Psoas muscle (tissue), 8 donors: ENCODE measurements around the gene TNS3. TPM values are rescaled to one million over a fixed set of nuclear protein-coding genes. Genes with fewer than 3 reads are reported as not detected.
A peak's percentile ranks its signal among the peaks of the same experiment; 100 is the strongest.

Experiments used
- ATAC-seq, 4 donors: fragments of 200-7000 bp; cut with Tn5 transposase; one replicate each; pipeline ENCODE4 v1.9.1; 2020; ENCODE audit warnings: moderate library complexity in 3 of 4, mild to moderate bottlenecking in 2 of 4
- DNase-seq, 2 donors: peaks; one replicate each; pipeline ENCODE4 v3.0.0-alpha.2; 2020
- H3K27ac ChIP-seq: fragments of 200-600 bp; one replicate; pipeline ENCODE4 v1.8.0; 2022
- H3K27me3 ChIP-seq, 3 donors: fragments of 200-600 bp in 1 of 3; one replicate each; pipeline versions ENCODE4 v1.6.1 to v1.8.0; 2013 to 2022; ENCODE audit warnings: low read length in 2 of 3, mild to moderate bottlenecking in 2 of 3, moderate library complexity in 1 of 3; ENCODE audit not compliant: insufficient read depth in 3 of 3
- H3K36me3 ChIP-seq, 2 donors: fragments of 200-600 bp in 1 of 2; one replicate each; pipeline versions ENCODE4 v1.6.1 to v1.8.0; 2013 to 2022; ENCODE audit warnings: low read depth in 1 of 2, mild to moderate bottlenecking in 1 of 2, moderate library complexity in 1 of 2; ENCODE audit not compliant: insufficient read depth in 1 of 2
- H3K4me1 ChIP-seq: fragments of 200-600 bp; one replicate; pipeline ENCODE4 v1.8.0; 2022
- H3K4me3 ChIP-seq: fragments of 200-600 bp; one replicate; pipeline ENCODE4 v1.8.0; 2022; ENCODE audit warnings: mild to moderate bottlenecking
- H3K9me3 ChIP-seq: fragments of 200-600 bp; one replicate; pipeline ENCODE4 v1.8.0; 2022
- CTCF ChIP-seq: fragments of 200-600 bp; IDR thresholded peaks from one replicate; pipeline ENCODE4 v1.8.0; 2022; ENCODE audit warnings: antibody characterized with exemption
- WGBS, 3 donors: extraction: QIAGEN DNeasy Blood & Tissue Kit; methylation state at CpG; one replicate each; pipeline versions ENCODE4 v1.1.6 to v1.1.7; 2013; 5-methylcytosine and 5-hydroxymethylcytosine counted together
- intact Hi-C, 2 donors: fragments of 100-400 bp; cut with DNase I; formaldehyde crosslinking; loops; one replicate each; pipeline versions ENCODE4 v1.11.0 to v1.14.2; 2022
- long read RNA-seq, 2 donors: library from polyadenylated mRNA; unstranded; transcript quantifications; one replicate each; pipeline ENCODE4 v2.0.0, GENCODE V29; 2021
- polyA plus RNA-seq, 3 donors: library from polyadenylated mRNA; stranded (reverse); fragments of 200-250 nt; gene quantifications; one replicate each; pipeline ENCODE4 v1.2.3, GENCODE V29; 2013
- total RNA-seq, 4 donors: library from RNA; stranded (reverse); fragmentation: NEBNext Ultra II Directional in 2 of 4; extraction: Animal tissue kit (Norgen Biotek cat#: 25700) in 2 of 4; gene quantifications; one replicate each; pipeline versions ENCODE4 v1.2.1 to v1.2.4, GENCODE V29; 2021 to 2023
- donor health status: healthy with polysubstance abuse.
- donor health status: DM: no; HTN: no; CAD: no; lungs with moderate emphysema.
- donor health status: Bipolar disorder and iron deficiency.
- donor health status: healthy.
- donor health status: DM: yes; HTN: yes; CAD: no.
- donor health status: DM: no; HTN: no; CAD: no.
- donor health status: DM: no; HTN: no; CAD: no.
- donor health status: DM: yes; HTN: yes; CAD: no.

Gene TNS3
- total RNA-seq (10 to 100 TPM; 35.0 to 75.3 (median 45.6) TPM), polyA plus RNA-seq (10 to 100 TPM; 11.5 to 20.2 (median 12.5) TPM)
- long read RNA-seq, donor 1, partial matches to known transcripts, result 4 of 13 reads
- long read RNA-seq, donor 1, other reads (novel, unspliced or antisense), result 9 of 13 reads
- long read RNA-seq, donor 2, full-length matches to known transcripts, result 1 of 57 reads
- long read RNA-seq, donor 2, partial matches to known transcripts, result 40 of 57 reads
- long read RNA-seq, donor 2, other reads (novel, unspliced or antisense), result 16 of 57 reads

GRCh38 chr7:47581804-47582763 is at the start of gene TNS3:
TSS of gene TNS3 (minus strand) at chr7:47582111. CDS start at chr7:47439636, 142,475 bp downstream.
- Histone ChIP-seq H3K4me1 (peaks cover 17% of the 10 kb centered on the region), H3K36me3 (no peaks in the 10 kb centered on the region), H3K27me3 (no peaks in the 10 kb centered on the region), H3K27ac (peak within 1 kb of the TSS; percentile 21), H3K4me3 (peak within 1 kb of the TSS; percentile 73), H3K9me3 (no peaks in the 10 kb centered on the region)
- peak; percentile 25 for TF ChIP-seq CTCF
- DNase-seq (peak; percentile 58 to 65), ATAC-seq (peak; percentile 63 to 81 (median 74))
- WGBS, 3 donors, result 7 to 12% (median 9%) methylated on average over 68 to 85 of the region's 85 CpGs
- intact Hi-C loops, result loop anchor here (5.0 to 10.0 kb wide), 3 partner anchors 95 to 233 kb away; no protein-coding TSS in a partner anchor

GRCh38 chr7:47631711-47632110 is 49.8 kb upstream of the TNS3 start:
- DNase-seq (no peak), ATAC-seq (no peak)
- Histone ChIP-seq H3K9me3 (no peaks in the 10 kb centered on the region), H3K36me3 (no peaks in the 10 kb centered on the region), H3K4me3 (no peak overlapping the region), H3K27ac (no peak overlapping the region), H3K27me3 (no peaks in the 10 kb centered on the region), H3K4me1 (peaks cover 8% of the 10 kb centered on the region)
- intact Hi-C loops, result no loop called here
- WGBS, 3 donors, result 89 to 92% (median 91%) methylated on average over 13 of the region's 13 CpGs
- no peak for TF ChIP-seq CTCF

- Histone ChIP-seq H3K27me3 (no peaks in the 10 kb centered on the region), H3K4me1 (no peaks in the 10 kb centered on the region), H3K9me3 (no peaks in the 10 kb centered on the region), H3K4me3 (no peak overlapping the region), H3K27ac (no peak overlapping the region), H3K36me3 (no peaks in the 10 kb centered on the region)
- DNase-seq (no peak), ATAC-seq (no peak)
- no peak for TF ChIP-seq CTCF
- intact Hi-C loops, result no loop called here
- 66% methylated on average over 7 of the region's 7 CpGs for WGBS, 3 donors
These were observed 45.8 kb upstream of the TNS3 start for GRCh38 chr7:47627580-47628283.

GRCh38 chr7:47625861-47626715 is 44.2 kb upstream of the TNS3 start:
- intact Hi-C loops, result no loop called here
- Histone ChIP-seq H3K4me1 (no peaks in the 10 kb centered on the region), H3K36me3 (no peaks in the 10 kb centered on the region), H3K27ac (no peak overlapping the region), H3K27me3 (no peaks in the 10 kb centered on the region), H3K4me3 (no peak overlapping the region), H3K9me3 (no peaks in the 10 kb centered on the region)
- DNase-seq (no peak), ATAC-seq (no peak)
- WGBS, 3 donors, result 93 to 98% (median 94%) methylated on average over 10 of the region's 10 CpGs
- TF ChIP-seq CTCF, result no peak
